SK-N-MC (cell line): ENCODE data around the gene SEMA4D.

Experiments used
- EZH2 ChIP-seq: fragments of 200-600 bp; sonication (generic); IDR thresholded peaks from one replicate; pipeline ENCODE4 v1.6.1; 2017; ENCODE audit warnings: antibody characterized with exemption
- POLR2AphosphoS5 ChIP-seq: IDR thresholded peaks from 2 replicates; pipeline ENCODE4 v1.6.1; 2012; ENCODE audit warnings: mild to moderate bottlenecking, low read depth, low read length, borderline replicate concordance

DNA sequence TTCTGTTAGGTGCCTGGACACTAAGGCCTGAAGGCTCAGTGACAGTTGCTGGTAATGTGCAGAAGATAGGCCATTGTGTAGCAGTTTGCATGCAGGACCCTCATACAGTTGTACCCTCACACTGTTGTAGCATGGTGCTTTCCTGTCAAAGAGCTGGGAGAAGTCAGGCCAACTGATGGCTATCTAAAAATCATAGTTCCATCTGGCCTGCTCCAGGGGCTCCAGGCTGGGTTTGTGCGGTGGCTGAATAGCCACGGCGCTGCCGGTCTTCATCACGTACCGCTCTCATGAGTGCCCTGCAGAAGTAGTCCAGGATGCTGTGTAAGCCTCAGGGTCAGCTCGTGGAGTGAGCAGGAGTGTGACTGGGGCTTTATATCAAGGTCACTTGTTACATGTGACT lies 167.4 kb downstream of the SEMA4D start:
- no peak for TF ChIP-seq POLR2AphosphoS5
- no peak for TF ChIP-seq EZH2
